Hepatocyte (in vitro differentiated cells): Measurements from ENCODE around the gene DEXI.

Experiments used
- EZH2 ChIP-seq: fragments of 200-600 bp; sonication (generic); IDR thresholded peaks from 2 replicates; pipeline ENCODE4 v1.6.1; 2016; ENCODE audit warnings: antibody characterized with exemption, mild to moderate bottlenecking, borderline replicate concordance
- EZH2phosphoT487 ChIP-seq: fragments of 200-600 bp; sonication (generic); IDR thresholded peaks from one replicate; pipeline ENCODE4 v1.6.1; 2018; ENCODE audit warnings: antibody characterized with exemption, mild to moderate bottlenecking, low read depth, moderate library complexity; ENCODE audit not compliant: unreplicated experiment, severe bottlenecking
- TF ChIP-seq, protein P1 (sequence below): fragments of 200-600 bp; sonication (generic); IDR thresholded peaks from 2 replicates; pipeline ENCODE4 v1.5.1; 2016; ENCODE audit warnings: antibody characterized with exemption, mild to moderate bottlenecking; ENCODE audit not compliant: poor library complexity

DNA sequence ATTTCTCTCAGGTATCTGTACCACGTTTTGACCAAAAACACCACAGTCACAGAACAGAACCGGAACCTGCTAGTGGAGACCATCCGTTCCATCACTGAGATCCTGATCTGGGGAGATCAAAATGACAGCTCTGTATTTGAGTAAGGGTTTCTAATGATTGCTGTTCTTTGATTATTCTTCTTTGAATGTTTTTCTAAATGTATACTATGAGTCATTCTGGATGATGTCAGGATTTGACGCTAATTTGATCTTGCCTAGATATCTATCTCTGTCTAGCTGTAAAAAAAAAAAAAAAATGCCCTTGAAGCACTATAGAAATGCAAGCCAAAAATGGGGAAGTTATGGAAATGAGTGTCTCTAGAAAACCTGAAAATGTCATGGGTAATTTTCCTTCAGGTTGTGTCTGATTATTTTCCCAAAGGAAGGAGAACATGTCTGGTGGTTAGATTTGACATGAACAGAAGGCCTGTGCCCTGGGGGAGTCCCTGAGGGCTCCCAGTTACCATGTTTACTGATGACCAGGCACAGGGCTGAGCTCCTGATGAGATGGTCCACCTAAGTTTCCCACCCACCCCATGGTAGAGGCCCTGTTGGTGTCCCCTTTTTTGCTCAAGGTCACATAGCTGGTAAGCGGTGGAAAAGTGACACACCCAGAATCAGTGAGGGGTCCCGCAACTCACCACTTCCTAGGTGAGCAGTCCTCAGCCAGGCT is 15.7 kb upstream of the DEXI start:
- TF ChIP-seq, protein P1, sequence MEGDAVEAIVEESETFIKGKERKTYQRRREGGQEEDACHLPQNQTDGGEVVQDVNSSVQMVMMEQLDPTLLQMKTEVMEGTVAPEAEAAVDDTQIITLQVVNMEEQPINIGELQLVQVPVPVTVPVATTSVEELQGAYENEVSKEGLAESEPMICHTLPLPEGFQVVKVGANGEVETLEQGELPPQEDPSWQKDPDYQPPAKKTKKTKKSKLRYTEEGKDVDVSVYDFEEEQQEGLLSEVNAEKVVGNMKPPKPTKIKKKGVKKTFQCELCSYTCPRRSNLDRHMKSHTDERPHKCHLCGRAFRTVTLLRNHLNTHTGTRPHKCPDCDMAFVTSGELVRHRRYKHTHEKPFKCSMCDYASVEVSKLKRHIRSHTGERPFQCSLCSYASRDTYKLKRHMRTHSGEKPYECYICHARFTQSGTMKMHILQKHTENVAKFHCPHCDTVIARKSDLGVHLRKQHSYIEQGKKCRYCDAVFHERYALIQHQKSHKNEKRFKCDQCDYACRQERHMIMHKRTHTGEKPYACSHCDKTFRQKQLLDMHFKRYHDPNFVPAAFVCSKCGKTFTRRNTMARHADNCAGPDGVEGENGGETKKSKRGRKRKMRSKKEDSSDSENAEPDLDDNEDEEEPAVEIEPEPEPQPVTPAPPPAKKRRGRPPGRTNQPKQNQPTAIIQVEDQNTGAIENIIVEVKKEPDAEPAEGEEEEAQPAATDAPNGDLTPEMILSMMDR = no peak
- TF ChIP-seq EZH2 (no peak), EZH2phosphoT487 (no peak)
